HFF-Myc (cell line): Measurements from ENCODE around the gene PILRA.
"Not testable (repeated sequence)": the region's sequence is repeated elsewhere in the genome, so short reads cannot be mapped to it uniquely, and the experiment has no call there.

Source experiments
- DNase-seq: peaks from one replicate; pipeline ENCODE4 v3.0.0-alpha.2; 2011; ENCODE audit warnings: low read depth; ENCODE audit errors: extremely low read depth
- H3K4me3 ChIP-seq: replicated peaks from 2 replicates; pipeline ENCODE4 v1.5.1; 2011; ENCODE audit warnings: low read depth, mild to moderate bottlenecking, control low read depth, low read length
- TF ChIP-seq, protein P1 (sequence below): IDR thresholded peaks from 2 replicates; pipeline ENCODE4 v1.5.1; 2012; ENCODE audit warnings: mild to moderate bottlenecking, low read depth, low read length, control low read depth; ENCODE audit errors: missing control alignments

Gene PILRA

DNA sequence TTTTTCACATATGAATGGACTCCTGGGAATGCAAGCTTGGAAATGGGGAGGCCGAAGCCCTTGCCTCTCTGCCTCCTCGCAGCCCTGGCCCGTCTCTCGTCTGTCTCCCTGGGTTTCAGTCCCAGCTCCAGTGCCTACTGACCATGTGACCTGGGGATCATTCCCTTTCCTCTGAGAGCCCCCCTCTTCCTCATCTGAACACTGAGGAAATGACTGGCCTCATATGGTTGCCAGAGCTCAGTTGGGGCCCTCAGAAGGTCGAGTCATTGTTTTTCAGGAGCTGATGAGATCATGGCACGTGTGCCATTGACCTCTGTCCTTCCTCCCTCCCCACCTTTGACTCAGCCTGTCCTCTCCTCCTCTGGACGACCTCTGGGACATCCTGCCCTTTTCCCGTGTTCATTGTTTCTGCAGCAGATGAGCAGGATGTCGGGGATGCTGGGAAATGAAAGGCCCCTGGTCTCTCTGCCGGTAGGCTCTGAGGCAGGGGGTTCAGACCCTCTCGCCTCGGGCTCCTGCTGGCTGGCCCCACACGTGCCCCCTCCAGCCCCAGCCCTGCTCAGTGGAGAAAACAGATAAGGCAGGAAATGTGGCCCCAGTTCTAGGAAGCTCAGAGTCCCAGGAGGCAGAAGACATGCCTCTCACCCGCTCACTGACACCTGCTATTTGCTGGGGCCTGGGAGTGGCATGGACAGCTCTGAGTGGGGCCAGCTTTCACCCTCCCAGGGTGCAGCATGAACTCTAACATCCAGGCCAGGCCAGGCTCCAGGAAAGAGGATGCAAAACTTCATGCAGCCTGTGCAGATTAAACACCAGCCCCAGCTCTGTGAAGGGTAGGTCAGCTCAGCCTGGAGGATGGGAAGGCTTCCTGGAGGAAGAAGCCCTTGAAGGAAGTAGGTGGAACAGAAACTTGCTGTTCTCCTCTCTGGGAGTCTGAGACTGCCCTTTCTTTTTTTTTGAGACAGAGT, 71.3 kb downstream of the PILRA start:
- H3K4me3 ChIP-seq = no peak overlapping the region
- peak; percentile 48 for DNase-seq
- TF ChIP-seq, protein P1, sequence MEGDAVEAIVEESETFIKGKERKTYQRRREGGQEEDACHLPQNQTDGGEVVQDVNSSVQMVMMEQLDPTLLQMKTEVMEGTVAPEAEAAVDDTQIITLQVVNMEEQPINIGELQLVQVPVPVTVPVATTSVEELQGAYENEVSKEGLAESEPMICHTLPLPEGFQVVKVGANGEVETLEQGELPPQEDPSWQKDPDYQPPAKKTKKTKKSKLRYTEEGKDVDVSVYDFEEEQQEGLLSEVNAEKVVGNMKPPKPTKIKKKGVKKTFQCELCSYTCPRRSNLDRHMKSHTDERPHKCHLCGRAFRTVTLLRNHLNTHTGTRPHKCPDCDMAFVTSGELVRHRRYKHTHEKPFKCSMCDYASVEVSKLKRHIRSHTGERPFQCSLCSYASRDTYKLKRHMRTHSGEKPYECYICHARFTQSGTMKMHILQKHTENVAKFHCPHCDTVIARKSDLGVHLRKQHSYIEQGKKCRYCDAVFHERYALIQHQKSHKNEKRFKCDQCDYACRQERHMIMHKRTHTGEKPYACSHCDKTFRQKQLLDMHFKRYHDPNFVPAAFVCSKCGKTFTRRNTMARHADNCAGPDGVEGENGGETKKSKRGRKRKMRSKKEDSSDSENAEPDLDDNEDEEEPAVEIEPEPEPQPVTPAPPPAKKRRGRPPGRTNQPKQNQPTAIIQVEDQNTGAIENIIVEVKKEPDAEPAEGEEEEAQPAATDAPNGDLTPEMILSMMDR = no peak

DNA sequence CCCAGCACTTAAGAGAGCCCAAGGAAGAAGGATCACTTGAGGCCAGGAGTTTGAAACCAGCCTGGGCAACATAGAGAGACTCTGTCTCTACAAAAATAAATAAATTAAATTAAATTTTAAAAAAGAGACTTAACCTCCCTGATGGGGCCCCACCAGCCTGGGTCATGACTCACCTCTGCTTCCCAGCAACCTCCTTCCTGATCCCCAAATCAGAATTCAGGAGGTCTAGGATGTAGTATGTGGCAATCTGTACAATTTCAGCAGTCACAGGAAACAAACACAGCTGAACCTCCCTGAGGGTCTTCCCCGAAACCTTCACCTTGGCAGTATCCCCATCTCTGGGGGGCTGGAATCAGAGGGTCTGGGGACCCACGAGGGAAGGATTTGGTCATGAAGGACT, 72.8 kb downstream of the PILRA start:
- no peak overlapping the region for H3K4me3 ChIP-seq
- DNase-seq = no peak
- TF ChIP-seq, protein P1 = no peak

DNA sequence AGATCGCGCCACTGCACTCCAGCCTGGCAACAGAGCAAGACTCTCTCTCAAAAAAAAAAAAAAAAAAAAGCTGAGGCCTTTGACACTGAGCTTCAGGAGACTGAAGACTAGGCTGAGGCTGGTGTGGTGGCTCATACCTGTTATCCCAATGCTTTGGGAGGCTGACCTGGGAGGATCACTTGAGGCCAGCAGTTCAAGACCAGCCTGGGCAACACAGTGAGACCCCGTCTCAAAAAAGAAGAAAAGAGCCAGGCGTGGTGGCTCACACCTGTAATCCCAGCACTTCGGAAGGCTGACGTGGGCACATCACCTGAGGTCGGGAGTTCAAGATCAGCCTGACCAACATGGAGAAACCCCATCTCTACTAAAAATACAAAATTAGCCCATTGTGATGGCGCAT, 74.1 kb downstream of the PILRA start:
- not testable (repeated sequence) for DNase-seq, H3K4me3 ChIP-seq

DNA sequence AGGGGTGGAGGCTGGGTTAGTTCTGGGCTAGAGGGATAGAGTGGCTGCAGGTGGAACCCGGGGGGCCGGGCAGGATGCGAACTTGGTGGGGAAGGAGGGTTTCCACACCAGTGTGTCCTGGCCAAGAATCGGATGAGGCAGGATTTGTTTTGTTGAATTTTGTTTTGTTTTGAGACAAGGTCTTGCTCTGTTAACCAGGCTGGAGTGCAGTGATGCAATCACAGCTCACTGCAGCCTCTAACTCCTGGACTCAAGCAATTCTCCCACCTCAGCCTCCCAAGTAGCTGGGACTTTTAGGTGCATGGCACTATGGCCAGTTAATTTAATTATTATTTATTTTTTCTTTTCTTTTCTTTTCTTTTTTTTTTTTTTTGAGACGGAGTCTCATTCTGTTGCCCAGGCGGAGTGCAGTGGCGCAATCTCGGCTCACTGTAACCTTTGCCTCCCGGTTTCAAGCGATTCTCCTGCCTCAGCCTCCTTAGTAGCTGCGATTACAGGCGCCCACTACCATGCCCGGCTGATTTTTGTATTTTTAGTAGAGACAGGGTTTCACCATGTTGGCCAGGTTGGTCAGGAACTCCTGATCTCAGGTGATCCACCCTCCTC, 76.0 kb downstream of the PILRA start:
- no peak for DNase-seq
- TF ChIP-seq, protein P1 = no peak
- no peak overlapping the region for H3K4me3 ChIP-seq
